Measurements from ENCODE around the gene DNAJC18. TPM values are rescaled to one million over a fixed set of nuclear protein-coding genes. Genes with fewer than 3 reads are reported as not detected.

Gene DNAJC18
- total RNA-seq, 1 experiment from 2014 or later, result 4.4 TPM

- H3K9me2 ChIP-seq (replicated peaks; ENCODE audit: low read length), result no peaks in the 10 kb centered on the region
- H3K27ac ChIP-seq (ENCODE audit: low read length), result peak overlapping the region; percentile 98
- H3K4me3 ChIP-seq (ENCODE audit: low read length), result peak overlapping the region; percentile 87
- ChIA-PET CTCF (no interaction called here), POLR2A (ENCODE audit: unreplicated experiment) (interaction anchor here (0.6 to 0.7 kb wide), 2 partner anchors 20 to 51 kb away, joined by 3 to 5 read pairs; no protein-coding TSS in a partner anchor)
- H3K9me3 ChIP-seq (ENCODE audit: low read length), result no peaks in the 10 kb centered on the region
- intact Hi-C loops (cut with micrococcal nuclease), result no loop called here
- H2AFZ ChIP-seq (ENCODE audit: low read length), result peak overlapping the region; percentile 77; the same call in 1 of the 2 replicates
- TF ChIP-seq EZH2 (IDR thresholded peaks at IDR 0.05; ENCODE audit: low read length, unreplicated experiment) (no peak), EZH2phosphoT487 (IDR thresholded peaks at IDR 0.05; ENCODE audit: borderline replicate concordance, low read length) (no peak), CTCF (conservative IDR thresholded peaks at IDR 0.05; ENCODE audit: low read depth, low read length) (no peak)
- peak overlapping the region; percentile 99 for H3K9ac ChIP-seq (ENCODE audit: low read length)
- peaks cover 20% of the 10 kb centered on the region for H3K4me1 ChIP-seq (ENCODE audit: insufficient read depth, low read length)
- H3F3A ChIP-seq (ENCODE audit: low read length, unreplicated experiment), result no peaks in the 10 kb centered on the region
- H3K4me2 ChIP-seq (ENCODE audit: low read length), result peak overlapping the region; percentile 94
- no peaks in the 10 kb centered on the region for H3K27me3 ChIP-seq (ENCODE audit: low read length)
- H4K20me1 ChIP-seq (ENCODE audit: low read length), result no peaks in the 10 kb centered on the region
- peaks cover 28% of the 10 kb centered on the region for H3K79me2 ChIP-seq (ENCODE audit: low read length)
- ATAC-seq (no peak), DNase-seq (no peak)
- no TSS peak for BruUV-seq (replicated peaks)
- no peaks in the 10 kb centered on the region for H3K36me3 ChIP-seq (ENCODE audit: low read depth, low read length)
Measured at GRCh38 chr5:139393497-139394122, 45.7 kb downstream of the DNAJC18 start.

DNA sequence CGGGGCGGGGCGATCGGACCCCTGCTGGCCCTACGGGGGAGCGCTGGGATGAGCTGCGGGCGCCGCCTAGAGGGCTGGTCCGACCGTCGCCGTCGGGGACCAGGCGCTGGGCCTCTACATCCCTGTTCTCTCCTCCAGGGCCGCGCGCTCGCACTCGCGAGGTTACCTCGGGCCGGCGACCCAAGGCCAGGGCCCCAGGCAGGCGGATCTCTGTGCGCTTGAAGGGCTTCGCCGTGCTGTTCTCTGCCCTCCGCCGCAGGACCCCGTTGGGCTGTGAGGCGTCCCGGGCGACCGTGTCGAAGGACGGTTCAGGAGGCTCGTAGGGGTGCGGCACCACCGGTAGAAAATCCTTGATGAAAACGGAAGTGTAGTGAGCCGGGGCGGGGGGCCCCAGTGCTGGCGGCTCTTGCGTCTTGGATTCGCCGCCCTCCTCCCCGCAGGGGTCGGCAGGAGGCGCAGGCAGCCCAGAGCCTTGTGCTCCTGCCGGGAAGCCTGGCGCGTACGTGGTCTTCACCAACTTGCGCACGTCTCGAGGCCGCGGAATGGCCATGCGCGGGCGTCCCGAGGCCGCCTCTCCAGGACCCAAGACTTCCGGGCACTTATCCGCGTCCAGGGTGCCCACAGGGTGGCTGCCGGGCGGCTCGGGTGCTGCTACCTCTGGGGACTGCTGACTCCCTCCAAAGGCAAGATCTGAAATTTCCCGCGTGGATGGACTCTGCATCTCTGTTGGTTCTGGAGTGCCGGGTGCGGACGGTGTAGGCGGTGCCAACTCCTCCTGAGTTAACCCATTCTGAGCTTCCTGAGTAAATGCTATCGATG is 46.4 kb downstream of the DNAJC18 start:
- Histone ChIP-seq H3K27ac (ENCODE audit: low read length) (peak overlapping the region; percentile 98), H3K4me1 (ENCODE audit: insufficient read depth, low read length) (peaks cover 20% of the 10 kb centered on the region), H3K9ac (ENCODE audit: low read length) (peak overlapping the region; percentile 99), H3K36me3 (ENCODE audit: low read depth, low read length) (no peaks in the 10 kb centered on the region), H3K4me3 (ENCODE audit: low read length) (peak overlapping the region; percentile 87), H3K79me2 (ENCODE audit: low read length) (peaks cover 28% of the 10 kb centered on the region), H3K27me3 (ENCODE audit: low read length) (no peaks in the 10 kb centered on the region), H2AFZ (ENCODE audit: low read length) (peak overlapping the region; percentile 77), H3F3A (ENCODE audit: low read length, unreplicated experiment) (no peaks in the 10 kb centered on the region), H3K9me2 (replicated peaks; ENCODE audit: low read length) (no peaks in the 10 kb centered on the region), H3K9me3 (ENCODE audit: low read length) (no peaks in the 10 kb centered on the region), H4K20me1 (ENCODE audit: low read length) (no peaks in the 10 kb centered on the region), H3K4me2 (ENCODE audit: low read length) (peak overlapping the region; percentile 94)
- ChIA-PET CTCF (interaction anchor here (0.7 kb wide), 1 partner anchor 19 kb away, joined by 3 read pairs; no protein-coding TSS in a partner anchor), POLR2A (ENCODE audit: unreplicated experiment) (interaction anchor here (0.5 to 0.7 kb wide), 3 partner anchors 19 to 51 kb away, joined by 3 to 5 read pairs (median 3); no protein-coding TSS in a partner anchor)
- ATAC-seq (peak; percentile 71), DNase-seq (peak; percentile 79)
- TSS peak; percentile 20 for BruUV-seq (replicated peaks)
- TF ChIP-seq EZH2 (IDR thresholded peaks at IDR 0.05; ENCODE audit: low read length, unreplicated experiment) (no peak), CTCF (conservative IDR thresholded peaks at IDR 0.05; ENCODE audit: low read depth, low read length) (peak; percentile 66)
- intact Hi-C loops (cut with micrococcal nuclease), result loop anchor here (1.0 kb wide), 1 partner anchor 105 kb away; no protein-coding TSS in a partner anchor

All from PC-3 (cell line).